ENCODE measurements around the gene CARNS1.

CARNS1 gene, protein sequence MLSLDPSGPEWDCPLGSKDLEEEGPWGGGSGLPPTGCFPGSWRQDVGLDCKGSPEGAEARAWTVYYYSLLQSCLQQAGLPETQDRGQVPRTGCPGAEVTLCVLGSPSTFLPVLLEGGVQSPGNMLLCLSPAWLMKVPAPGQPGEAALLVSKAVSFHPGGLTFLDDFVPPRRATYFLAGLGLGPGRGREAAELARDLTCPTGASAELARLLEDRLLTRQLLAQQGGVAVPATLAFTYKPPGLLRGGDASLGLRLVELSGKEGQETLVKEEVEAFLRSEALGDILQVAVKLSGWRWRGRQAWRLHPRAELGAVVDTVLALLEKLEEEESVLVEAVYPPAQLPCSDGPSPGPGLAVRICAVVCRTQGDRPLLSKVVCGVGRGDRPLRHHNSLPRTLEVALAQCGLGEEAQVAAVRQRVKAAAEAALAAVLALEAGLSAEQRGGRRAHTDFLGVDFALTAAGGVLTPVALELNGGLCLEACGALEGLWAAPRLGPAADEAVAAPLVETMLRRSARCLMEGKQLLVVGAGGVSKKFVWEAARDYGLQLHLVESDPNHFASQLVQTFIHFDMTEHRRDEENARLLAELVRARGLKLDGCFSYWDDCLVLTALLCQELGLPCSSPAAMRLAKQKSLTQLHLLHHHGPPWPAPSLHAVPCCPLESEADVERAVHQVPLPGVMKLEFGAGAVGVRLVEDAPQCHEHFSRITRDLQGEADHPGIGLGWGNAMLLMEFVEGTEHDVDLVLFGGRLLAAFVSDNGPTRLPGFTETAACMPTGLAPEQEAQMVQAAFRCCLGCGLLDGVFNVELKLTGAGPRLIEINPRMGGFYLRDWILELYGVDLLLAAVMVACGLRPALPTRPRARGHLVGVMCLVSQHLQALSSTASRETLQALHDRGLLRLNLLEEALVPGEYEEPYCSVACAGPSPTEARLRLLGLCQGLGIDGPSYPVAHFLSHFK

GRCh38 chr11:67415501-67416304 lies at the start of gene CARNS1:
Gene CARNS1 (plus strand): TSS chr11:67415678. CDS start chr11:67416200, 522 bp downstream.
- Histone ChIP-seq H3K4me1 (ENCODE audit: insufficient read depth, poor library complexity, severe bottlenecking) (no peaks in the 10 kb centered on the region), H3K4me3 (ENCODE audit: severe bottlenecking) (peak within 1 kb of the TSS; percentile 14), H3K36me3 (ENCODE audit: low read depth) (no peaks in the 10 kb centered on the region), H3K27me3 (ENCODE audit: insufficient read depth, poor library complexity, severe bottlenecking) (no peaks in the 10 kb centered on the region), H3K27ac (ENCODE audit: poor library complexity, severe bottlenecking) (no peak within 1 kb of the TSS), H3K9me3 (ENCODE audit: severe bottlenecking) (no peaks in the 10 kb centered on the region)
- ATAC-seq (ENCODE audit: low read depth) (no peak), DNase-seq (ENCODE audit: low spot score) (no peak)
- no peak for TF ChIP-seq CTCF (IDR thresholded peaks at IDR 0.05; ENCODE audit: poor library complexity, severe bottlenecking)

DNA sequence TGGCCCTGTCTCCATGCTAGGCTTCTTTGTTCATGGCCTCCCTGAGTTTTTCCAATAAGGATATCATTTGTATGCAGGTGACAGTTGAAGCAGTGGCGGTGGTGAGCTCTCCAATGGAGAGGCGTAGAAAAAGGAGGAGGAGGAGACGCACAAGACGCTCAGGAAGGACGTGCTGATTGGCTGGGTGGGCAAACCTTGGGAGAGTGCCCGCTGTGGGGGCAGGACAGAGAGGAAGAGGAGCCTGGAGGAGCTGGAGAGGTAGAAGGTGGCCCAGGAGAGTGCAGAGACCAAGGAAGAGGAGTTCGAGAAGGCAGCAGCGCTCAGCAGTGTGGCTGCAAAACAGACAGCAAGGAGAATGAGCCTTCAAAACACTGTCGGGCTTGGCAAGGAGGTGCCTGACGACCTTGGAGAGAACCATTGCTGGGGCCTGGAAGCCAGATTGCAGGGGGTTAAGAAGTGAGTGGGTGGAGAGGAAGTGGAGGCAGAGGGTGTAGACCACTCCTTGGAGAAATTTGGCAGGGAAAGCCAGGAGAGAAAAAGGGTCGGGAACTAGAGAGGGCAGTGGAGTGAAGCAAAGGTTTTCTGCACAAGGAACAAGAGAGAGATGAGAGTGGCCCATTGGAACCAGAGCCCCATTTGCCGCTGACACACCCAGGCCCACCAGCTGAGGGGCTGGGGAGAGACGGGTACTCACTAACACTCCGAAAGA lies 49.6 kb upstream of the CARNS1 start:
- no peak for TF ChIP-seq CTCF (IDR thresholded peaks at IDR 0.05; ENCODE audit: poor library complexity, severe bottlenecking)
- Histone ChIP-seq H3K36me3 (ENCODE audit: low read depth) (no peaks in the 10 kb centered on the region), H3K4me1 (ENCODE audit: insufficient read depth, poor library complexity, severe bottlenecking) (no peaks in the 10 kb centered on the region), H3K27me3 (ENCODE audit: insufficient read depth, poor library complexity, severe bottlenecking) (no peaks in the 10 kb centered on the region), H3K27ac (ENCODE audit: poor library complexity, severe bottlenecking) (no peak overlapping the region), H3K4me3 (ENCODE audit: severe bottlenecking) (no peak overlapping the region), H3K9me3 (ENCODE audit: severe bottlenecking) (no peaks in the 10 kb centered on the region)
- DNase-seq (ENCODE audit: low spot score): no peak
- no peak for ATAC-seq (ENCODE audit: low read depth)

DNA sequence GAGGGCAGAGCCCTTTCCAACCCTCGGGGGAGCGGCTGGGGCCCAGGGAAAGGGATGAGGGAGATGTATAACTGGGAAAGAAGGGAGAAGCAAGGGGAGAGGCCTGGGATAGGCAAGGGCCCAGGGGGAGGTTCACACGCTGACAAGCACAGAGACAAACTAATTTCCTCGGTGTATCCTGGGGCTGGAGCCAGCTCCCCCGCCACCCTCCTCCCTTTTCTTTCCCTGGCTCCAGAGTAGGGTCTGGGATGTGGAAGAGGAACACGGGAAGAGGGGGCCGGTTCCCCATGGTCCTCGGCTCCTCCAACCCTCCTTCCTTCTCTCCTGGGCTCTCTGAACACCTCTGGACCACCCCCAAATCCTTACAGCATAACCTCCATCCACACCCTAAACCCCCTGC lies 48.9 kb upstream of the CARNS1 start:
- no peak overlapping the region for H3K4me3 ChIP-seq (ENCODE audit: severe bottlenecking)
- H3K4me1 ChIP-seq (ENCODE audit: insufficient read depth, poor library complexity, severe bottlenecking): no peaks in the 10 kb centered on the region
- no peaks in the 10 kb centered on the region for H3K9me3 ChIP-seq (ENCODE audit: severe bottlenecking)
- H3K27ac ChIP-seq (ENCODE audit: poor library complexity, severe bottlenecking): no peak overlapping the region
- no peak for ATAC-seq (ENCODE audit: low read depth)
- no peaks in the 10 kb centered on the region for H3K27me3 ChIP-seq (ENCODE audit: insufficient read depth, poor library complexity, severe bottlenecking)
- no peak for TF ChIP-seq CTCF (IDR thresholded peaks at IDR 0.05; ENCODE audit: poor library complexity, severe bottlenecking)
- H3K36me3 ChIP-seq (ENCODE audit: low read depth): no peaks in the 10 kb centered on the region
- no peak for DNase-seq (ENCODE audit: low spot score)

DNA sequence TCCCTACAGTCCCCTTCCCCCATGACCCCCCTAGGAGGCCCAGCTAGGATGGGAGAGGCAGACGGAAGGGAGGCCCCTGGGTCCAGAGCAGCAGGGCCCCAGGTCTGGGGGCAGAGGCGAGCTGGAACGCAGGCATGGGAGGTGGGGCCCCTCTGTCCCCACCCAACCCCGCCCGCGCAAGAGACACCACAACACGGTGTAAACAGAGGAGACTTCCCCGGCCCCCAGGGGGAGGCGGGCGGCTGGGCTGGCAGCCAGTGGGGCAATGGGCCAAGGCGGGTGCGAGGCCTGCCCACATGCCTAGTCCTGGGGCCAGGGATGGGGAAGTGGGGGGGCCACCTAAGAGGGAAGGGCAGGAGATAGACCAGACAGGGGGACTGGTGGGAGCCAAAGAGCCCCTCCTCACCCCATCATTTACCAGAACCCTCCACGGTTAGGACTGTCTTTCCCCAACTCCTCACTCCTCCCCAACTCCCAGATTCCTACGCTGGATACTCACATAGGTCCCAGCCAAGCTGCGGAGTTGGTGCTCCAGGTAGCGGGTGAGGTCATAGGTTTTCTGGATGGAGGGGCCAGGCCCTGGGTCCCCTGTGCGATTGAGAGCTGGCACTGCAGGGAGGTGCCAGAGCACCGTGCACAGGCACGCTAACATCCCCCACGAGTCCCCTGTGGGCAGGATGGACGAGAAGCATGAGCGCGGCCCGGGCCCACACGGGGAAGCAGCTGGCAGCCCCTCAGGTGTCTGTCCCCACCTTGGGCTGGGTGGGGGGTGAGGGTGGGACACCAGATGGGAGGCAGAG lies 48.3 kb upstream of the CARNS1 start:
- no peaks in the 10 kb centered on the region for H3K4me1 ChIP-seq (ENCODE audit: insufficient read depth, poor library complexity, severe bottlenecking)
- H3K27me3 ChIP-seq (ENCODE audit: insufficient read depth, poor library complexity, severe bottlenecking): no peaks in the 10 kb centered on the region
- no peak overlapping the region for H3K4me3 ChIP-seq (ENCODE audit: severe bottlenecking)
- no peaks in the 10 kb centered on the region for H3K36me3 ChIP-seq (ENCODE audit: low read depth)
- DNase-seq (ENCODE audit: low spot score) (no peak), ATAC-seq (ENCODE audit: low read depth) (no peak)
- H3K27ac ChIP-seq (ENCODE audit: poor library complexity, severe bottlenecking): no peak overlapping the region
- TF ChIP-seq CTCF (IDR thresholded peaks at IDR 0.05; ENCODE audit: poor library complexity, severe bottlenecking): no peak
- no peaks in the 10 kb centered on the region for H3K9me3 ChIP-seq (ENCODE audit: severe bottlenecking)

Data from RWPE2 (cell line).